ENCODE data around the gene ABHD6.
"Not testable (repeated sequence)": the region's sequence is repeated elsewhere in the genome, so short reads cannot be mapped to it uniquely, and the experiment has no call there.

The ABHD6 gene

DNA sequence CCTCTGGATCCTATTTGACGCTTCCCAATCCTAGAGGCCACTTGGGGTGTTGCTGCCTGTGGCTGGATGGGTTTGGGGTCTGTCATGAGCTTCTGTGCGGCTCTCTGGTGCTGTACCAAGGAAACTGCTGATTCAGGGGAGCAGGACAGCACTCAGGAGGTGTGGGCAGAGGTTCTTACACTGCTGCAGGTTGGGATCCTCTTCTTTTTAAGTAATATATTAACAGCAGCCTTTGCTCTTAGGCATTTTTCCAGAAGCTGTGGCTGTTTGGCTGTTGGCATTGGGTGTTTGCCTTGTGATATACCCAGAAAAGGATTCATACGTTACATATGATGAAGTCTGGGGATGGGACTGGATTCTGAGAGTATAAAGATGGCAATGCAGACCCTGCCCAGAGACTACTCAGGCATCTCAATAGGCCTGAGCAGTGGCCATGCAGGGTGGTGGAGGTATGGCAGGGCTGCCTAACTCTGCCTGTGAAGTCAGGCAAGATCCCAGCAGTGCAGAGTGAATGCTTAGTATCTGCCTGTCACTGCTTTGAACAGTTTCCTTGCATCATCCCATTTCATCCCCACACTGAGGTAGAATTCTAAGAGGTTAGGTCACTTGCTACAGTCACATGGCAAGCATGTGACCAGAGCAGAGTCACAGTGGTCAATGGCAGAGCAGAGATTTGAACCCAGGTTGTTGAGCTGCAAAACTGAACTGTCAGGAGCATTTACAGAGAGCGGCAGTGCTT lies 3.9 kb downstream of the ABHD6 start:
- in situ Hi-C loops (cut with HindIII; ENCODE audit: low sequenced_read_pairs), result no loop called here

DNA sequence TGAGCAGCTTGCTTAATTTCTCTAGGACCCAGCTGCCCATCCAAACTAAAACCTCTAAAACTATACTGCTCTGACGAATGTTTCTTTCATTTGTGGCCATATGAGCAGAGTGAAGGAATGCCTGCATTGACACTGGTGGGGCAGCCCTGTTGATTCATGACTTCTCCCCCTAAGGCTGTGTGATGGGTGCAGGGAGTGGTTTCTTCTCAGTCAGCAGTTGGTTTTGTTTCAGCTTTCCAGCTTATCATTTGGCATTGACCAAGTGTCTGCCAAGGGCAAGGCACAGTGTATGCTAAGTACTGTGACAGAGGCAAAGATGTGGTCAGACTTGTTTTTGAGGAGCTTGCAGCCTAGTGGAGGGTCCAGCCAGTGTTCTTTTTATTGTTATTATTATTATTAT lies 4.7 kb downstream of the ABHD6 start:
- in situ Hi-C loops (cut with HindIII; ENCODE audit: low sequenced_read_pairs), result no loop called here

DNA sequence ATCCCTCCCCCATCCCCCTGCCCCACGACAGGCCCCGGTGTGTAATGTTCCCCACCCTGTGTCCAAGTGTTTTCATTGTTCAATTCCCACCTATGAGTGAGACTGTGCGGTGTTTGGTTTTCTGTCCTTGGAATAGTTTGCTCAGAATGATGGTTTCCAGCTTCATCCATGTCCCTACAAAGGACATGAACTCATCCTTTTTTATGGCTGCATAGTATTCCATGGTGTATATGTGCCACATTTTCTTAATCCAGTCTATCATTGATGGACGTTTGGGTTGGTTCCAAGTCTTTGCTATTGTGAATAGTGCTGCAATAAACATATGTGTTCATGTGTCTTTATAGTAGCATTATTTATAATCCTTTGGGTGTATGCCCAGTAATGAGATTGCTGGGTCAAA lies 5.3 kb downstream of the ABHD6 start:
- in situ Hi-C loops (cut with HindIII; ENCODE audit: low sequenced_read_pairs), result not testable (repeated sequence)

DNA sequence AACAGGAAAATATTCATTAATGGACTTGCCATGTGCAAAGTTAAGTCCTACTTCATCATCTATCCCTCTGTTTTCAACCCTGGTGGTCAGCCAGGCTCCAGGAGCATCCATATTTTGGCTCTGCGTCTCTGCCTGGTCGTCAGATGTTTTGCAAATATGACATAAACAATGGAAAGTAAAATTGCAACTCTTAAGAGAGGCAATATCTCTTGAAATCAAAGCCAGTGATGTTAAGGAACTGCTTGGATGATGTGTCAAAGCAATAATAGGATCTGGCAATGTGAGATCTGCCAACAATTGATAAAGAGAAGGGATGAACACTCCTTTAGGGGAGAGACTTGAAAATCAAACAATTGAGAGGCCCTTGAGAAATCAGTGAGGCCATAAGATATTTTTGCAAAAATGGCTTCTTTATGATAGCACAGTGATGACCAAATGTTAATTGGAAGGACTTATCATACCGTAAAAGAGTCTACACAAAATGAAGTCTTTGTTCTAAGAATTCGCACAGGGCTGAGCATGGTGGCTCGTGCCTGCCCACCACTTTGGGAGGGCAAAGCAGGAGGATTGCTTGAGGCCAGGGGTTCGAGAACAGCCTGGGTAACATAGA lies 6.5 kb downstream of the ABHD6 start:
- in situ Hi-C loops (cut with HindIII; ENCODE audit: low sequenced_read_pairs), result no loop called here

DNA sequence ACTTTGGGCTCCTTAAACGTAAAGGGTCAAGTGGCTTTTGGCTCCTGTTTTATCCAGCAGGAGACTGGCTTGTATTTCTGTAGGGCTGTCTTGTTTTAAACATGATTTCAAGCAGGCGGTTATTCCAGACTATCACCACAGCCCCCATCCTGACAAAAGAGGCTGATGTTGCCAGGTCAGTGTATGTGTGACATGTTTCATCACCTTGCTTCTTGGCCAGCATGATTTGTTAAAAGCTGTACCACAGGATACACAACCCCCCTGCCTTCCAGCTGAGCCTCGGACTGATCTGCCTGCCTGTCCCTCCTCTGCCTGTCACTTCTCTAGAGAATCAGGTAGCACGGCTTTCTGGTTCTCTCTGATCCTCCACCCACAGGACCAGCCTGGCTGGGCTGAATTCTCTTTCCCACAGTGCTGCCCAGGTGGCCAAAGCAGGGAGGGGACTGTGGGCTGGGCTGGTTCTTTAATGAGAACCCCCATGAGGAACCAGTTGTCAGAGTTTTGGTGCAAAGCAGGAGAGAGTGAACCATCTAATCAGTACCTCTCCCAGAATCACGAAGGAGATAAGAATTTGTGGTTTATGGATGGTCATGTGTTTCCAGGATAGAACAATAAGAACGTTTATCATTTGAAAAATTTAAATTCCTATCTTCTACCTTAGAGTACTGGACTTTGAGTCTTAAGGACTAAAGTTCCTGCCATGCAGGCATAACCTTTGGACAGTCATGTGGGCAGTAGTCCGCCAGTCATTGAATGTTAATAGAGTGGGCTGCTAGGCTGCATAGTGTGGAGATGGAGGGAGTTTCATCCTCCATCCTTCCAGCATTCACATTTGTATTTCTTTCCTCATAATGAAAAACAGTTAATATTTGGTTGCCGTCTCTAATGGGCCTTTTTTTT lies 8.8 kb downstream of the ABHD6 start:
- in situ Hi-C loops (cut with HindIII; ENCODE audit: low sequenced_read_pairs), result no loop called here

DNA sequence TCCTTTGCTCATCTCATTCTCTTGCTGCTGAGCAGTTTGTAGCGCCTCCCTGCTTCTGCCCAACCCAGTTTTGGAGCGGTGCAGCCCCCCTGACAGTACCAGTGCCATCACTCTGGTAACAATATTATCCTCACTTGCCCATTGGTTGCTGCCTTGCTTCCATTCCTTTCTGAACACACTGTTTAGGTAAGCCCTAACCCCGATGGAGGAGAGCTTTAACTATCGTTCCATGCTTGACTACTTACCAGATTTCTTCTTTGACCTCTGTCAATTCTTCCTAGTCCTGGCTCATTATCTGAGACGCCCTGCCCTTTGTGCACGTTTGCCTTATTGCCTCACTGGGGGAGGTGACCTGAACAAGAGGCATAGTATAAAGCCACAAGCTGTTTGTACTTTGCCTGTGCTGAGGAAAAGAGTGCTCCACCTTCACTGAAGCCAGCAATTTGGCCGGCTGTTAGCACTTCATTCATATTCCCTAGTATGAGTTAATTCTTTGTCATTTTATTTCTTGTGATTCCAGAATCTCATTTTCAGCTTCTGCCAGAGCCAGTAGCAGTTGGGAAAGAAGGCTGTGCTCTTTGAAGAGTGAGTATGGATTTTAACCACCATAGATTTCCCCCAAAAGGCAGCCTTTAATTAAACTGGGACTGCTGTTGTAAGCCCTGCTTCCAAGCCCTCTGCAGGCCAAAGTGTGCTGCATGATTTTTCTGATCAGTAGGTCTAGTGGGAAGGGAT lies 11.9 kb downstream of the ABHD6 start:
- in situ Hi-C loops (cut with HindIII; ENCODE audit: low sequenced_read_pairs), result no loop called here

DNA sequence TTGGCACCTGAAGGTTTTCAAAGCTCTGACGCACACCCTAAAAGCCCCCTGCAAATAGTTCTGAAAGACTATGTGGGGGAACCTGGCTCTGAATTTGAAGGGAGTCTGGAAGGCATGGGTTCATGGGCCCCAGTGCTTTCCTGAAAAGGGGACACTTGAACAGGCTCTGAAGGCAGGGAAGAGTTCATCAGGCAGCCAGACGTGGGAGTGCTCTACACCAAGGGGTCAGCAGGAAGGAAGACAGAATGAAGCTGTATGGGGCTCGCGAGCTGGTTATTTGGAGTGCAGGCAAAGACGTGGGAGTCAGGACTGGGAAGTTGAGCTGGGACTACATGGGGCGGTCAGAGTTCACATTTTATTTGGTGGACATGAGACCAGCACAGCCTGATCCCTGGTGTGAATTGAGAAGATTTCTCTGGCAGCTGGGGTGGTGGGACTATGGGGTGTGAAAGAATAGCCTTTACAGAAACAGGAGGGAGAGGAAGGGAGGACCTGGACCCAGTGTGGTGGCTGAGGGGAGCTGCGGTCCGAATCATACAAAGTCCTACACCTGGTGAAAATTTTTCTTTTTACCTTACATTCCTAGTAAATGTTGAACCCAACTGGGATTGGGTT lies 12.6 kb downstream of the ABHD6 start:
- in situ Hi-C loops (cut with HindIII; ENCODE audit: low sequenced_read_pairs), result no loop called here

DNA sequence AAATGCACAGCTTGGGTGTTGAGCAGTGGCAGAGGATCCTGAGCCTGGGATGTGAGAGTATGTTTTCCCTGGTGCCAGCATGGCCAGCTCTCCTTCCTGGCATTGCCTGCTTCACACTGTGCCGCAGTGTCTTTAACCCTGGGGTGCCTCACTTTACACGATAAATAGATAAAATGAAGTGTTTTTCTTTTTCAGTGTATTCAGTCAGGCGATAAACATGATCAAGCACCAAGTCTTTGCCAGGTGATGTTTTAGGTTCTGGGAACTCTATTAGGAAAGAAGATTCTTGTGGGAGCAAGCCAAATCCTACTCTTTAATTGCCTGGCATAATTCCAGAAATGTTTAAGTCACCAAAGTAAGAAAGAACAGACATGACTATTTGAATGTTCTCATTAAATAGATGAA lies 14.0 kb downstream of the ABHD6 start:
- in situ Hi-C loops (cut with HindIII; ENCODE audit: low sequenced_read_pairs), result no loop called here

DNA sequence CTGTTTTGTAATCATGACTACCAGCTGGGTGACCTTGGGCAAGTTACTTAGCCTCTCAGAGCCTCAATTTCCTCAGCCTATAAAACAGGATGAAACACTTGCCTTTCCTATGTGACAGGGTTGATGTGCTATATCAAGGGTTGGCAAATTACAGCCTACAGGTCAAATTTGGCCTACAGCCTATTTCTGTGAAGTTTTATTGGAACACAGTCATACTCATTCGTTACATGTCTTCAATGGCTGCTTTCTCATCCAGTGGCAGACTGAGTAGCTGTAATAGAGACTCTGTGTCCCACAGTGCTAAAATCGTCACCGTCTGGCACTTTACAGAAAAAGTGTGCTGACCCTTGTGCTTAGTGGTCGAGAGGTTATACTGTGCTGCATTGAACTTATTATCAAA lies 16.6 kb downstream of the ABHD6 start:
- in situ Hi-C loops (cut with HindIII; ENCODE audit: low sequenced_read_pairs), result no loop called here

DNA sequence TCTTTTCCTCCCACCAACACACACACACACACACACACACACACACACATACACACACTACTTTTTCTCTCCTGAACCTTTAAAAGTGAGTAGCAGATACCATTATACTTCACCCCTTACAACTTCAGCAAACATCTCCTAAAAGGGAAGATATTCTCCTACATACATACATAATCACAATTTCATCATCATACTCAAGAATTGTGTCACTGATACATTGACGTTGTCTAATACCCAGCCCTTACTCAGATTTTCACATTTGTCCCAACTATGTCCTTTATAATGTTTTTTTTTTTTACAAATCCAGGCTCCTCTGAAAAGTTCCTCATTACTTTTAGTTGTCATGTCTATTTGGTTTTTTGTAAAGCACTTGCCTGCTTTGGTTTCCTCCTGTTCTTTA lies 18.5 kb downstream of the ABHD6 start:
- in situ Hi-C loops (cut with HindIII; ENCODE audit: low sequenced_read_pairs), result no loop called here

DNA sequence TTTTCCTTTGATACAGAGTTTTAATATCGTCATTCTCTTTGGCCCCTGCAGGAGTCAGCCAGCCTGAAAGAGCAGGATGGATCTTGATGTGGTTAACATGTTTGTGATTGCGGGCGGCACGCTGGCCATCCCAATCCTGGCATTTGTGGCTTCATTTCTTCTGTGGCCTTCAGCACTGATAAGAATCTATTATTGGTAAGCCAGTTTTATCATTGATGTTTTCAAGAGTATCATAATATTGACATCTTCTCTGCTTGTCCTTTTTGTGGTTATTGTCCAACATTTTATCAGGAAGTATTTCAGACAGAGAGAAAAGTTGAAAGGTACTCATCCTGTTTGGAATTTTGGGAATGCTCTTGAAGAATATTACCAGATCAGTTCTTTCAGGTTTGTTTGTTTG lies 18.9 kb downstream of the ABHD6 start:
- in situ Hi-C loops (cut with HindIII; ENCODE audit: low sequenced_read_pairs), result no loop called here

DNA sequence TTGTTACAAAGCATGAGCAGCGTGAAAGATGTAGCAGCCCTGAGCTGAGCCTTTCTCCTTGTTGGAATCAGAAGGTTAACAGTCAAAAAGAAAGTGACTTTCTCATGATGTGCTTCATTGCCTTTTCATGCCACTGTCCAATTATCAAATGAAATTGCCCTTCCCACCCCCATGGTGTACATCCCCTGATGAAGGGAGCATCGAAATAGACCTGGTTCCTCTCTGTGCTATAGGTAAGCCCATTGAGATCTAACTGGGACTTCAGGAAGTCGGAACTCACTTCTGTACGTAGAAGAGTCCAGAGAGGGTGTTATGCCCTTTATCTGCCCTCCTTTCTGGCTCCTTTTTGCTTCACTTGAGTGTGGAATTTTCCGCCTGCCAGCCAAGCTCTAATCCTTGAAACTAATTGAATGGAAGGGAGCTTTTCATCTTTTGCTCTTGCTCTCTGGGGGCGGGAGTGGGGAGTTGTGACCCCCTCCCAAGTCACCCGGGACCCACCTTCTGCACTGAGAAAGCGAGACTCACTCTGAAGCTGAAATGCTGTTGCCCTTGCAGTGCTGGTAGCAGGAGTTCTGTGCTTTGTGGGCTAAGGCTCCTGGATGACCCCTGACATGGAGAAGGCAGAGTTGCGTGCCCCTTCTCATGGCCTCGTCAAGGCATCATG lies 20.9 kb downstream of the ABHD6 start:
- in situ Hi-C loops (cut with HindIII; ENCODE audit: low sequenced_read_pairs), result no loop called here

DNA sequence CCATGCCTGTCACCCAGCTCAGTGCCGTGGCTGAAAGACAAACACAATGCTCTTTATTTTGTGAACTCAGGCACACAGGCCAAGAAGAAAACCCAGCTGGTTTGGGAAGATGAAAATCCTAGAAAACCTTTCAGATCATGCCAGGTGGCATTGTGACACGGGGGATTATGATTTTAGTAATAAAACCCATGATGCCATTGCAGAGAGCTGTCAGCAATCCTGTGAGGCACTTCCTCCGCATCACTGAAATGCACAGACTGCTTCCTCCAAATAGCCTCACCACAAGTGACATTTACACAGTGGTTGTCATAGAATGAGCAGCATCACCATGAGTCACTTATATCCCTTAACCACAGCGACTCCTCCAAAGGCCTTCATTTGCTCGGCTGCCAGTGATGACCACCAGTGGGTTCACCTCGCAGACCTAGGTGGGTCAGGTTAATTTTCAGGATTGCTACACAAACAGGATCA lies 22.7 kb downstream of the ABHD6 start:
- in situ Hi-C loops (cut with HindIII; ENCODE audit: low sequenced_read_pairs), result no loop called here

DNA sequence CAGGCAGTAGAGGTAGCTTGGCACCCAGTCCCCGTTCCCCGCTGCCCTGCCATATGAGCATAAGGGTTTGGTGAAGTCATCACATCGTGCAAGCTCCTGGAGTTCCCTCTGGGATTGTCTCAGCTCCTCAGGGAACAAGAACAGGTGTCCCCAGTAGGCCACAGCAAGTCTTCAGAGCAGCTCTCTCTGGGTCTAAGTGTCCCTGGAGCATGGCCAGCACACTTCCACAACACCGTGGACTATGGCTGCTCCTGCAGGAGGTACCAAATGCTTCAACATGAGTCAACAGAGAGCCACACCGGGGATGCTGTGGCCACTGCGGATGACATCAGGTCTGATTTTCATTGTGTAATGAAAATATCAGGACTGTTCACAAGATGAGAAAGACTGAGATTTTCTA lies 23.1 kb downstream of the ABHD6 start:
- in situ Hi-C loops (cut with HindIII; ENCODE audit: low sequenced_read_pairs), result no loop called here

DNA sequence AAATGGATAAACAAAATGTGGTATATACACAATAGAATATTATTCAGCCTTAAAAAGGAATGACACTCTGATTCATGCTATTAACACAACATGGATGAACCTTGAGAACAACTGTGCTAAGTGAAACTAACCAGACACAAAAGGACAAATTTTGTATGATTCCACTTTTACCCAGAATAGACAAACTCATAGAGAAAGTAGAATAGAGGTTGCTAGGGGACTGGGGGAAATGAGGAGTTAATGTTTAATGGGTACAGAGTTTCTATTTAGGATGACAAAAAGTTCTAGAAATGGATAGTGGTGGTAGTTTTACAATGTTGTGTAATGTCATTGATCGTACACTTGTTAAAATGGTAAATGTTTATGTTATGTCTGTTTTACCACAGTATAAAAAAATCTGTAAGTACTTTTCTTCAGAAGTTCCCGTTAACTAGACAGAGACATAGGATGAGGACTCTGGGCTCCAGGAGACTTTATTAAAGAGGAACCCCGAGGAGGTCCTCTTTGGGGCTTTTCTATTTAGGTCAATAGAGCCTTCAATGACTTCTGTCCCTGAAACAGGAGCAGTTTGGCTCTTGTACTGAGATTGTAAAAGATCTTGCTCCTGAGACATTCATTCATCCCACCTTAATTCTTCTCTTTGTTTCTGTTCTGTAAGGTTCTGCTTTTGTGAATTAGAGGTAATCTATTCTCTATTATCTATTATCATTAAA lies 24.5 kb downstream of the ABHD6 start:
- in situ Hi-C loops (cut with HindIII; ENCODE audit: low sequenced_read_pairs), result no loop called here

DNA sequence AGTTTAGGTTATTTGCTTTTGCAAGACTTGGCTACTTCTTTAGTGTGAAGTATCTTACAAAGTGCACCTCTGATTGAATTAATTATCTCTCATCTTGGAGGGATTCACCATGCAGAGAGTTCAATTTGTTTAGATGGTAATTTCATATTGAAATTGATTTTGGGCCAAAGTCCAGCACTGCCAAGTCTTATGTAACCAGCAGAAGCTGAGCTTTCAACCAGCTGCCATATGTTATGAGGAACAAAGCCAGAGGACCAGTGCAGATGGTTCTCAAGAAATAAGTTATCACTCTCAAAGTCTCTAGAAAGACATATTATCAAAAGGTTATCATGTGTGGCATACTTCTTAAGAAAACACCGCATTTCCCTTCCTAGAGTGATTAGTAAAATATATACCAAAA lies 29.0 kb downstream of the ABHD6 start:
- in situ Hi-C loops (cut with HindIII; ENCODE audit: low sequenced_read_pairs), result no loop called here

DNA sequence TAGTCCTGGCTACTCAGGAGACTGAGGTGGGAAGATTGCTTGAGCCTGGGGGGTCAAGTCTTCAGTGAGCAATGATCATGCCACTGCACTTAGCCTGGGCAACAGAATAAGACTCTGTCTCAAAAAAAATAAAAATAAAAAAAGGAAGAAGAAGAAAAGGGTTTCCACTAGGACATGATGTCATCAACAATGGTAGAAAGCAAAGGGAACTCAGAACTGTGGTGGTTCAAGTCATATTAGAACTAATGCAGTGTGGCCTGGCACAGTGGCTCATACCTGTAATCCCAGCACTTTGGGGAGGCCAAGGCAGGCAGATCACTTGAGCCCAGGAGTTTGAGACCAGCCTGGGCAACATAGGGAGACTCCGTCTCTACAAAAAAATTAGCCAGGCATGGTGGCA lies 30.0 kb downstream of the ABHD6 start:
- in situ Hi-C loops (cut with HindIII; ENCODE audit: low sequenced_read_pairs), result not testable (repeated sequence)

DNA sequence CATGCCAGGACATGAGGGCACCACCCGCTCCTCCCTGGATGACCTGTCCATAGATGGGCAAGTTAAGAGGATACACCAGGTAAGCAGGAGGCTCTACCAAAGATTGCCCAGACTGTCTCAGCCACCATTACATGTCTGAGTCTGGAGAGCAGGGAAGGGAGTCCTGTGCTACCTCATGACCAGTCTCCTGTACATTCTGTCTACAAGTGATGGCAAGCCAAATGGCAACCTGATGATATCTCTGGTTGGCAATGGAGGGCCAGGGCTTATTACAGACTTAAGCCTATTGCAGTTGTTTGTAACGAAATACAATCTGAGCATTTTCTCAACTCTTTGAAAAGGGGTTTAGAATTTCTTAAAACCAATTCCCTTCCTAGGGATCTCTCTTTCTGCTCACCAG lies 31.8 kb downstream of the ABHD6 start:
- in situ Hi-C loops (cut with HindIII; ENCODE audit: low sequenced_read_pairs), result no loop called here

DNA sequence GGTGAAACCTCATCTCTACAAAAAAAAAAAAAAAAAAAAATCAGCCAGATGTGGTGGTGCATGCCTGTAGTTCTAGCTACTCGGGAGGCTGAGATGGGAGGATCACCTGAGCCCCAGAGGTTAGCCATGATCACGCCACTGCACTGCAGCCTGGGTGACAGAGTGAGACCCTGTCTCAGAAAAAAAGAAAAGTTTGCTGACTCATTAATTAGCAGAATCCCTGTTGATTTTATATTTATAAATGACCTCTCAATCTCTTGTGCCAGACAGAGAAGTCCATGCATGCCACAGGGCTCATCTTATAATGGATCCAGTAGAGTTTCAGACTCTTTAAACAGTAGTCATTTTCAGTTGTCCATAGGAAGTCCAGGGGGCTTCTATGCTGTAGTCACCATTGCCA lies 32.9 kb downstream of the ABHD6 start:
- in situ Hi-C loops (cut with HindIII; ENCODE audit: low sequenced_read_pairs), result no loop called here

Measured in DLD1 (cell line).